Natural killer cell (primary cell): ENCODE data around the gene SNED1. TPM values are rescaled to one million over a fixed set of nuclear protein-coding genes. Genes with fewer than 3 reads are reported as not detected.

Source experiments
- ATAC-seq, 3 donors: fragments of 150-1000 bp in 2 of 3; fragments of 200-7000 bp in 1 of 3; cut with Tn5 transposase; 1 replicate in 1 of 3; 2 replicates in 2 of 3; pipeline ENCODE4 v1.10.0; 2021; ENCODE audit warnings: mild to moderate bottlenecking in 2 of 3, moderate library complexity in 2 of 3
- DNase-seq, 2 donors: peaks; one replicate each; pipeline versions ENCODE4 v3.0.0 to v3.0.0-alpha.2; 2013 to 2021; ENCODE audit warnings: mixed read lengths in 1 of 2
- H3K27ac ChIP-seq: one replicate; pipeline ENCODE4 v1.5.1; 2013; ENCODE audit warnings: mild to moderate bottlenecking, low read length
- H3K27me3 ChIP-seq: one replicate; pipeline ENCODE4 v1.6.1; 2013; ENCODE audit warnings: low read length; ENCODE audit not compliant: control insufficient read depth, insufficient read depth
- H3K36me3 ChIP-seq: one replicate; pipeline ENCODE4 v1.6.1; 2013; ENCODE audit warnings: low read length; ENCODE audit not compliant: control insufficient read depth, insufficient read depth
- H3K4me1 ChIP-seq: one replicate; pipeline ENCODE4 v1.6.1; 2013; ENCODE audit warnings: low read length; ENCODE audit not compliant: control insufficient read depth, insufficient read depth
- H3K4me3 ChIP-seq: one replicate; pipeline ENCODE4 v1.5.1; 2013; ENCODE audit warnings: low read length
- H3K9me3 ChIP-seq: one replicate; pipeline ENCODE4 v1.6.1; 2013; ENCODE audit warnings: low read length; ENCODE audit not compliant: control insufficient read depth, insufficient read depth
- H3K27ac Mint-ChIP-seq, 2 donors: one replicate each; pipeline ENCODE4 v1.8.0; 2022; ENCODE audit warnings: mild to moderate bottlenecking in 2 of 2, mixed read lengths in 2 of 2, moderate library complexity in 1 of 2
- H3K27me3 Mint-ChIP-seq, 2 donors: one replicate each; pipeline ENCODE4 v1.8.0; 2022; ENCODE audit warnings: low read depth in 2 of 2, mixed read lengths in 2 of 2
- H3K36me3 Mint-ChIP-seq: one replicate; pipeline ENCODE4 v1.8.0; 2022; ENCODE audit warnings: mixed read lengths
- H3K4me1 Mint-ChIP-seq, 2 donors: one replicate each; pipeline ENCODE4 v1.8.0; 2022; ENCODE audit warnings: mixed read lengths in 2 of 2
- H3K4me3 Mint-ChIP-seq: one replicate; pipeline ENCODE4 v1.8.0; 2022; ENCODE audit warnings: mild to moderate bottlenecking, moderate library complexity, mixed read lengths
- H3K9me3 Mint-ChIP-seq, 2 donors: one replicate each; pipeline ENCODE4 v1.8.0; 2022; ENCODE audit warnings: mixed read lengths in 2 of 2
- WGBS: methylation state at CpG from one replicate; pipeline ENCODE4 v1.1.7; 2013; ENCODE audit warnings: missing lambda C conversion rate; ENCODE audit not compliant: insufficient coverage; 5-methylcytosine and 5-hydroxymethylcytosine counted together
- intact Hi-C: fragments of 100-400 bp; cut with micrococcal nuclease; formaldehyde crosslinking; loops from one replicate; pipeline ENCODE4 v1.14.2; 2022
- total RNA-seq, 4 donors: library from RNA; stranded (reverse); fragments of 120-200 nt in 1 of 4; gene quantifications; one replicate each; pipeline versions ENCODE4 v1.2.3 to v1.2.4, GENCODE V29; 2013 to 2022
- TF ChIP-seq, protein P1 (sequence below): fragments of 200-600 bp; IDR thresholded peaks from one replicate; pipeline ENCODE4 v1.8.0; 2022; ENCODE audit warnings: antibody characterized with exemption

SNED1 gene
- total RNA-seq, 3 donors from 2014 or later (not counting 1 experiment from before 2014, with no cell fraction given), result 0.97 to 4.9 (median 2.5) TPM

DNA sequence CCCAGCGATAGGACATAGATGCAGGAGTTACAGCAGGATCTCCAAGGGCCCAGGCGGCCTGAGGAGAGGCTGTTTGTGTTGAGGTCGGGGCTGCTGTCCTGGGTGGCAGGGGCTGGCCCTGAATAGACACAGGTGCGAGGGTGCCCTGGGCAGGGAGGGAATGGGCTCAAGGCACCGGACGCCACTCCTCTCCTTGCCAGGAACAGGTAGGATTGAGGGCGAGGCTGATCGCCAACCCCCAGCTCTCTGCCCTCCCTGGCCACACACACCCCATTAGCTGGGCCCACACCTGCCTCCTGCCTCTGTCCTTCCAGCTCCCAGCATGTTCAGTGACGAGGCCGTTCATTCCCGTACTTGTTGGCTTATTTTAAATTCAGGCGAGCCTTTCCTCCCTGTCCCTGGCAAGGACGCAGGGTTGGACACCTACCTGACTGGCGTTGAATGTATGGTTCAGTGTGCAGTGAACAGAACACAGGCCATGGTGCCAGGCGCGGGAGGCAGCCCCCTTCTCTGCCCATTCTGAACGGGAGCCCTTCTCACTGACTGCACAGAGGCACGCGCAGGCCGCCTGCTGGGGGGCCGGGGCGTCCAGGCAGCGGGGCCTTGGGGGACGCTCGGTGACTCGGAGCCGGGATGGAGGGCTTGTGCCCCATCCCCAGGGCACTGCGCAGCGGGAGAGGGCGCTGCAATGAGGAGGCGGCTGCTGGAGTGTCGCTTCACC is 41.3 kb upstream of the SNED1 start:
- WGBS, result 90% methylated on average over 32 of the region's 32 CpGs
- Histone ChIP-seq H3K4me3 (no peak overlapping the region), H3K36me3 (no peaks in the 10 kb centered on the region), H3K27ac (no peak overlapping the region), H3K9me3 (no peaks in the 10 kb centered on the region), H3K27me3 (no peaks in the 10 kb centered on the region), H3K4me1 (peaks cover 3% of the 10 kb centered on the region)
- peaks cover 0 to 3% of the 10 kb centered on the region in 2 donors for H3K27me3 Mint-ChIP-seq
- no peak overlapping the region for H3K27ac Mint-ChIP-seq
- no peaks in the 10 kb centered on the region for H3K36me3 Mint-ChIP-seq
- no peaks in the 10 kb centered on the region for H3K9me3 Mint-ChIP-seq
- TF ChIP-seq, protein P1, sequence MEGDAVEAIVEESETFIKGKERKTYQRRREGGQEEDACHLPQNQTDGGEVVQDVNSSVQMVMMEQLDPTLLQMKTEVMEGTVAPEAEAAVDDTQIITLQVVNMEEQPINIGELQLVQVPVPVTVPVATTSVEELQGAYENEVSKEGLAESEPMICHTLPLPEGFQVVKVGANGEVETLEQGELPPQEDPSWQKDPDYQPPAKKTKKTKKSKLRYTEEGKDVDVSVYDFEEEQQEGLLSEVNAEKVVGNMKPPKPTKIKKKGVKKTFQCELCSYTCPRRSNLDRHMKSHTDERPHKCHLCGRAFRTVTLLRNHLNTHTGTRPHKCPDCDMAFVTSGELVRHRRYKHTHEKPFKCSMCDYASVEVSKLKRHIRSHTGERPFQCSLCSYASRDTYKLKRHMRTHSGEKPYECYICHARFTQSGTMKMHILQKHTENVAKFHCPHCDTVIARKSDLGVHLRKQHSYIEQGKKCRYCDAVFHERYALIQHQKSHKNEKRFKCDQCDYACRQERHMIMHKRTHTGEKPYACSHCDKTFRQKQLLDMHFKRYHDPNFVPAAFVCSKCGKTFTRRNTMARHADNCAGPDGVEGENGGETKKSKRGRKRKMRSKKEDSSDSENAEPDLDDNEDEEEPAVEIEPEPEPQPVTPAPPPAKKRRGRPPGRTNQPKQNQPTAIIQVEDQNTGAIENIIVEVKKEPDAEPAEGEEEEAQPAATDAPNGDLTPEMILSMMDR, result no peak
- peaks cover 0 to 5% of the 10 kb centered on the region in 2 donors for H3K4me1 Mint-ChIP-seq
- peak in 1 of 2 donors; percentile 9 for DNase-seq
- intact Hi-C loops, result no loop called here
- H3K4me3 Mint-ChIP-seq, result no peak overlapping the region
- no peak for ATAC-seq

- no peak for ATAC-seq
- H3K4me3 ChIP-seq, result no peak overlapping the region
- Mint-ChIP-seq H3K4me1 (peaks cover 0 to 5% of the 10 kb centered on the region in 2 donors), H3K27me3 (peaks cover 0 to 3% of the 10 kb centered on the region in 2 donors), H3K27ac (no peak overlapping the region), H3K4me3 (no peak overlapping the region), H3K9me3 (no peaks in the 10 kb centered on the region), H3K36me3 (no peaks in the 10 kb centered on the region)
- DNase-seq, result peak in 1 of 2 donors; percentile 12
- peaks cover 3% of the 10 kb centered on the region for H3K4me1 ChIP-seq
- H3K36me3 ChIP-seq, result no peaks in the 10 kb centered on the region
- intact Hi-C loops, result no loop called here
- no peaks in the 10 kb centered on the region for H3K9me3 ChIP-seq
- H3K27ac ChIP-seq, result no peak overlapping the region
- 83% methylated on average over 17 of the region's 17 CpGs for WGBS
- H3K27me3 ChIP-seq, result no peaks in the 10 kb centered on the region
- TF ChIP-seq, protein P1, result no peak
Observed at GRCh38 chr2:240957656-240958365, 40.6 kb upstream of the SNED1 start.

- H3K27ac ChIP-seq, result no peak overlapping the region
- H3K27ac Mint-ChIP-seq, result no peak overlapping the region
- H3K4me3 ChIP-seq, result no peak overlapping the region
- H3K9me3 ChIP-seq, result no peaks in the 10 kb centered on the region
- intact Hi-C loops, result no loop called here
- H3K4me1 ChIP-seq, result peaks cover 3% of the 10 kb centered on the region
- H3K4me3 Mint-ChIP-seq, result no peak overlapping the region
- DNase-seq (peak in 1 of 2 donors; percentile 10), ATAC-seq (no peak)
- 90% methylated on average over 19 of the region's 19 CpGs for WGBS
- H3K9me3 Mint-ChIP-seq, result no peaks in the 10 kb centered on the region
- peaks cover 0 to 3% of the 10 kb centered on the region in 2 donors for H3K27me3 Mint-ChIP-seq
- H3K36me3 Mint-ChIP-seq, result no peaks in the 10 kb centered on the region
- H3K27me3 ChIP-seq, result no peaks in the 10 kb centered on the region
- H3K36me3 ChIP-seq, result no peaks in the 10 kb centered on the region
- TF ChIP-seq, protein P1, result no peak
- peaks cover 0 to 5% of the 10 kb centered on the region in 2 donors for H3K4me1 Mint-ChIP-seq
Observed at GRCh38 chr2:240958366-240959213, 39.8 kb upstream of the SNED1 start.
